Activated CD8-positive, alpha-beta memory T cell treated with anti-CD3 and anti-CD28 coated beads for 24 hours (primary cell): ENCODE data around the gene ZDHHC14.

Source experiments
- DNase-seq: peaks from one replicate; pipeline ENCODE4 v3.0.0-alpha.2; 2020

Gene ZDHHC14

GRCh38 chr6:157538168-157538567 is 157.2 kb downstream of the ZDHHC14 start:
- DNase-seq, result no peak

- no peak for DNase-seq
These were observed 157.7 kb downstream of the ZDHHC14 start for GRCh38 chr6:157538698-157539097.

- no peak for DNase-seq
These were observed 158.4 kb downstream of the ZDHHC14 start for GRCh38 chr6:157539421-157539822.

GRCh38 chr6:157539900-157540752 is 159.1 kb downstream of the ZDHHC14 start:
- no peak for DNase-seq

GRCh38 chr6:157541618-157542413 is 160.8 kb downstream of the ZDHHC14 start:
- DNase-seq, result peak; percentile 43

- no peak for DNase-seq
These were observed 161.6 kb downstream of the ZDHHC14 start for GRCh38 chr6:157542414-157543160.

- no peak for DNase-seq
These were observed 165.3 kb downstream of the ZDHHC14 start for GRCh38 chr6:157546321-157546720.

- no peak for DNase-seq
These were observed 166.1 kb downstream of the ZDHHC14 start for GRCh38 chr6:157547112-157547511.

GRCh38 chr6:157548635-157549467 is 167.9 kb downstream of the ZDHHC14 start:
- DNase-seq, result no peak

GRCh38 chr6:157549468-157549745 is 168.4 kb downstream of the ZDHHC14 start:
- DNase-seq, result no peak

GRCh38 chr6:157550114-157550989 is 169.4 kb downstream of the ZDHHC14 start:
- DNase-seq, result no peak

GRCh38 chr6:157551041-157551832 is 170.2 kb downstream of the ZDHHC14 start:
- DNase-seq, result peak; percentile 47

- DNase-seq, result no peak
These were observed 171.2 kb downstream of the ZDHHC14 start for GRCh38 chr6:157552081-157552747.

- DNase-seq, result no peak
These were observed 172.0 kb downstream of the ZDHHC14 start for GRCh38 chr6:157552820-157553485.

GRCh38 chr6:157554747-157555146 is 173.8 kb downstream of the ZDHHC14 start:
- DNase-seq, result no peak

GRCh38 chr6:157555455-157556143 is 174.6 kb downstream of the ZDHHC14 start:
- DNase-seq, result no peak

- DNase-seq, result no peak
These were observed 175.2 kb downstream of the ZDHHC14 start for GRCh38 chr6:157556144-157556645.

- no peak for DNase-seq
These were observed 175.9 kb downstream of the ZDHHC14 start for GRCh38 chr6:157556671-157557430.
